Nephron (organoid): ENCODE data around the gene ARNT2.

Source experiments
- H3K27ac Mint-ChIP-seq, 3 experiments: 2 replicates each; pipeline ENCODE4 v1.8.0; 2020; ENCODE audit warnings: mixed read lengths in 3 of 3, mild to moderate bottlenecking in 2 of 3, moderate library complexity in 1 of 3
- H3K27me3 Mint-ChIP-seq: 2 replicates; pipeline ENCODE4 v1.8.0; 2021; ENCODE audit warnings: low read depth, mild to moderate bottlenecking, moderate library complexity, mixed read lengths
- H3K36me3 Mint-ChIP-seq: 2 replicates; pipeline ENCODE4 v1.8.0; 2020; ENCODE audit warnings: low read depth, mixed read lengths
- H3K4me1 Mint-ChIP-seq: 2 replicates; pipeline ENCODE4 v1.8.0; 2020; ENCODE audit warnings: mixed read lengths
- H3K4me3 Mint-ChIP-seq, 3 experiments: 2 replicates each; pipeline ENCODE4 v1.8.0; 2020; ENCODE audit warnings: mild to moderate bottlenecking in 3 of 3, mixed read lengths in 3 of 3, moderate library complexity in 2 of 3
- H3K9me3 Mint-ChIP-seq: 2 replicates; pipeline ENCODE4 v1.8.0; 2020; ENCODE audit warnings: mixed read lengths
- CTCF ChIP-seq, 3 experiments: fragments of 200-600 bp; sonication (generic); IDR thresholded peaks; one replicate each; pipeline ENCODE4 v1.5.0; 2021; ENCODE audit warnings: antibody characterized with exemption in 3 of 3; ENCODE audit not compliant: unreplicated experiment in 3 of 3

The ARNT2 gene

GRCh38 chr15:80584973-80585525 lies 180.9 kb downstream of the ARNT2 start:
- H3K36me3 Mint-ChIP-seq, result peaks cover 30% of the 10 kb centered on the region
- no peak overlapping the region for H3K4me3 Mint-ChIP-seq
- no peaks in the 10 kb centered on the region for H3K4me1 Mint-ChIP-seq
- no peak overlapping the region for H3K27ac Mint-ChIP-seq
- no peaks in the 10 kb centered on the region for H3K9me3 Mint-ChIP-seq
- TF ChIP-seq CTCF (IDR thresholded peaks at IDR 0.05; ENCODE audit: unreplicated experiment in 3 of 3), result no peak
- no peaks in the 10 kb centered on the region for H3K27me3 Mint-ChIP-seq

- TF ChIP-seq CTCF (IDR thresholded peaks at IDR 0.05; ENCODE audit: unreplicated experiment in 3 of 3), result no peak
- H3K27me3 Mint-ChIP-seq, result no peaks in the 10 kb centered on the region
- H3K9me3 Mint-ChIP-seq, result no peaks in the 10 kb centered on the region
- no peak overlapping the region for H3K27ac Mint-ChIP-seq
- no peak overlapping the region for H3K4me3 Mint-ChIP-seq
- H3K4me1 Mint-ChIP-seq, result no peaks in the 10 kb centered on the region
- H3K36me3 Mint-ChIP-seq, result peaks cover 26% of the 10 kb centered on the region
These were observed 181.4 kb downstream of the ARNT2 start for GRCh38 chr15:80585544-80586018.

GRCh38 chr15:80586161-80586560 lies 182.0 kb downstream of the ARNT2 start:
- Mint-ChIP-seq H3K4me1 (no peaks in the 10 kb centered on the region), H3K9me3 (no peaks in the 10 kb centered on the region), H3K4me3 (no peak overlapping the region), H3K36me3 (peaks cover 31% of the 10 kb centered on the region), H3K27me3 (no peaks in the 10 kb centered on the region), H3K27ac (no peak overlapping the region)
- TF ChIP-seq CTCF (IDR thresholded peaks at IDR 0.05; ENCODE audit: unreplicated experiment in 3 of 3), result no peak

- Mint-ChIP-seq H3K36me3 (peaks cover 37% of the 10 kb centered on the region), H3K4me3 (no peak overlapping the region), H3K4me1 (no peaks in the 10 kb centered on the region), H3K9me3 (no peaks in the 10 kb centered on the region), H3K27ac (no peak overlapping the region), H3K27me3 (no peaks in the 10 kb centered on the region)
- TF ChIP-seq CTCF (IDR thresholded peaks at IDR 0.05; ENCODE audit: unreplicated experiment in 3 of 3), result no peak
These were observed 182.8 kb downstream of the ARNT2 start for GRCh38 chr15:80587007-80587406.

- Mint-ChIP-seq H3K27ac (no peak overlapping the region), H3K36me3 (peaks cover 45% of the 10 kb centered on the region), H3K4me3 (no peak overlapping the region), H3K27me3 (no peaks in the 10 kb centered on the region), H3K9me3 (no peaks in the 10 kb centered on the region), H3K4me1 (no peaks in the 10 kb centered on the region)
- no peak for TF ChIP-seq CTCF (IDR thresholded peaks at IDR 0.05; ENCODE audit: unreplicated experiment in 3 of 3)
These were observed 183.8 kb downstream of the ARNT2 start for GRCh38 chr15:80587816-80588456.

- H3K9me3 Mint-ChIP-seq, result no peaks in the 10 kb centered on the region
- H3K4me1 Mint-ChIP-seq, result no peaks in the 10 kb centered on the region
- H3K27me3 Mint-ChIP-seq, result no peaks in the 10 kb centered on the region
- H3K27ac Mint-ChIP-seq, result no peak overlapping the region
- peaks cover 44% of the 10 kb centered on the region for H3K36me3 Mint-ChIP-seq
- TF ChIP-seq CTCF (IDR thresholded peaks at IDR 0.05; ENCODE audit: unreplicated experiment in 3 of 3), result no peak
- H3K4me3 Mint-ChIP-seq, result no peak overlapping the region
These were observed 184.6 kb downstream of the ARNT2 start for GRCh38 chr15:80588801-80589200.
